ENCODE data around the gene LNP1.
A peak's percentile ranks its signal among the peaks of the same experiment; 100 is the strongest.

Gene LNP1

DNA sequence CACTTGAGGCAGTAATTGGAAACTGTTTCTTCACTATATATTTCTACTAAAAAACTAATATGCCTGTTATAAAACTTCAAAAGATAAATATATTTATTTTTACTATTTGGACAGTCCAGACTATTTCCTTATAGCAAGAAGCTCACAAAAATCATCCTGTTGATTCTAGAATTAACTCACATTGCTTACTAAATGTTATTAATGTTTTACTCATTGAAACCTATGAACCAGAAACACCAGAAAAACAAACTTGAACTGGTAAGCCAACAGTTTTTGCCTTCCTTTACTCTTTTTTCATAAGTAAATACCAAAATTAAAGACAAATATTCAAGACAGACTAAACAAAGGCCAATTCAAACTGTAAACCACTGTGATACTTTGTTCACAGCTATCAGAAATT is 26.8 kb upstream of the LNP1 start:
- CTCF ChIA-PET: interaction anchor here (1.1 to 4.6 kb wide), 5 partner anchors 10 to 36 kb away, joined by 3 to 23 read pairs (median 6); no protein-coding TSS in a partner anchor
- TF ChIP-seq, protein P1, sequence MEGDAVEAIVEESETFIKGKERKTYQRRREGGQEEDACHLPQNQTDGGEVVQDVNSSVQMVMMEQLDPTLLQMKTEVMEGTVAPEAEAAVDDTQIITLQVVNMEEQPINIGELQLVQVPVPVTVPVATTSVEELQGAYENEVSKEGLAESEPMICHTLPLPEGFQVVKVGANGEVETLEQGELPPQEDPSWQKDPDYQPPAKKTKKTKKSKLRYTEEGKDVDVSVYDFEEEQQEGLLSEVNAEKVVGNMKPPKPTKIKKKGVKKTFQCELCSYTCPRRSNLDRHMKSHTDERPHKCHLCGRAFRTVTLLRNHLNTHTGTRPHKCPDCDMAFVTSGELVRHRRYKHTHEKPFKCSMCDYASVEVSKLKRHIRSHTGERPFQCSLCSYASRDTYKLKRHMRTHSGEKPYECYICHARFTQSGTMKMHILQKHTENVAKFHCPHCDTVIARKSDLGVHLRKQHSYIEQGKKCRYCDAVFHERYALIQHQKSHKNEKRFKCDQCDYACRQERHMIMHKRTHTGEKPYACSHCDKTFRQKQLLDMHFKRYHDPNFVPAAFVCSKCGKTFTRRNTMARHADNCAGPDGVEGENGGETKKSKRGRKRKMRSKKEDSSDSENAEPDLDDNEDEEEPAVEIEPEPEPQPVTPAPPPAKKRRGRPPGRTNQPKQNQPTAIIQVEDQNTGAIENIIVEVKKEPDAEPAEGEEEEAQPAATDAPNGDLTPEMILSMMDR (IDR thresholded peaks at IDR 0.05; ENCODE audit: control extremely low read depth, extremely low read depth, low read depth, missing control alignments): no peak
- POLR2A ChIA-PET: no interaction called here
- DNase-seq (ENCODE audit: extremely low spot score): no peak

DNA sequence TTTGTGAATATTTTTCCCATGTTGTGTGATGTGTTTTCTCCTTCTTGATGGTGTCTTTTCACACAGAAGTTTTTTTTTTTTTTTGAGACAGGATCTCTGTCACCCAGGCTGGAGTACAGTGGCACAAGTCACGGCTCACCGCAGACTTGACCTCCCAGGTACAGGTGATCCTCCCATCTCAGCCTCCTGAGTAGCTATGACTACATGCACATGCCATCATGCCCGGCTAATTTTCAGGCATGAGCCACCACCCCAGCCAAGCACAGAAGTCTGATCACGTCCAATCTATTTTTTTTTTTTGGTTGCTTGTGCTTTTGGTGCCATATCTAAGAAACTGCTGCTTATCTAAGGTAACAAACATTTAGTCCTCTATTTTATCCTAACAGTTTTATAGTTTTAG is 25.0 kb upstream of the LNP1 start:
- CTCF ChIA-PET: interaction anchor here (1.0 to 4.6 kb wide), 2 partner anchors 11 to 16 kb away, joined by 4 to 23 read pairs; no protein-coding TSS in a partner anchor
- POLR2A ChIA-PET: no interaction called here
- TF ChIP-seq, protein P1 (IDR thresholded peaks at IDR 0.05; ENCODE audit: control extremely low read depth, extremely low read depth, low read depth, missing control alignments): no peak
- no peak for DNase-seq (ENCODE audit: extremely low spot score)

DNA sequence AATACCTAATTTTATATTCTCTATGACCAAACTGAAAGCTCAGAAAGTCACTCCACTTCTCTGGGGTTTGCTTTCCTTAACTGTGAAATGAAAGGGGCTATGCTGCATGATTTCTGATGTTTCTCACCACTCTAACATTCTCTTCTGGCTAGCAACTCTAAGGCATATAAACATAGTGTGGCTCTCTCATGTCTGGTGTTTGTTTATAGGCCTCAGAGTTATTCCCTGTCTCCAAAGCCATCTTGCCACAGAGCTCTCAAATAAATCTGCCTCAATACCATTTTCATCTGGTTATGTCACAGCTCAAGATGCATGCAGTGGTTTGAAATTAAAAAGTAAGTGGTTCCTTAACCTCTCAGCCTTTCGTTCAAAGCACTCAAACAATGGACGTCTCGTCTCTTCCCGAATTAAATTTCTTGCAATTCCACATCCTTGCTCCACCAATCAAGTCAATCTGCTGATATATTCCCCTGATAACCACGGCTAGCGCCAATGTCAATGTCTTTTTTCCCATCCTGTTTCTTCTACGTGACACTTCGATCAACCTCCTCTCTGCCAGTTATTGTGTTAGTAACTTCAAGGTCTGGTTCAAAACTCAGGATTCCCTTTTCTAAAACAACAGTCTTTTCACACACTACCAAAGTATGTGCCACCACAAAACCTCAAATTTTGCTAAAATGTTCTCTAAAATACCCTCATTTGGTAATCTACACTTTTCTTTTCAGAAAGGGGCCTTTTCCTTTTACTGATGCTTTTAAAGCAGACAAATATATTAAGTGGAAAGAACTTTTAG is 16.4 kb upstream of the LNP1 start:
- TF ChIP-seq, protein P1 (IDR thresholded peaks at IDR 0.05; ENCODE audit: control extremely low read depth, extremely low read depth, low read depth, missing control alignments): no peak
- ChIA-PET CTCF (interaction anchor here (0.9 to 1.8 kb wide), 5 partner anchors 8 to 24 kb away, joined by 3 to 5 read pairs (median 4); partner anchors contain the start of genes LNP1 and TOMM70), POLR2A (interaction anchor here (0.9 kb wide), 1 partner anchor 16 kb away, joined by 3 read pairs; the partner anchor contains the start of genes LNP1 and TOMM70)
- DNase-seq (ENCODE audit: extremely low spot score): no peak

DNA sequence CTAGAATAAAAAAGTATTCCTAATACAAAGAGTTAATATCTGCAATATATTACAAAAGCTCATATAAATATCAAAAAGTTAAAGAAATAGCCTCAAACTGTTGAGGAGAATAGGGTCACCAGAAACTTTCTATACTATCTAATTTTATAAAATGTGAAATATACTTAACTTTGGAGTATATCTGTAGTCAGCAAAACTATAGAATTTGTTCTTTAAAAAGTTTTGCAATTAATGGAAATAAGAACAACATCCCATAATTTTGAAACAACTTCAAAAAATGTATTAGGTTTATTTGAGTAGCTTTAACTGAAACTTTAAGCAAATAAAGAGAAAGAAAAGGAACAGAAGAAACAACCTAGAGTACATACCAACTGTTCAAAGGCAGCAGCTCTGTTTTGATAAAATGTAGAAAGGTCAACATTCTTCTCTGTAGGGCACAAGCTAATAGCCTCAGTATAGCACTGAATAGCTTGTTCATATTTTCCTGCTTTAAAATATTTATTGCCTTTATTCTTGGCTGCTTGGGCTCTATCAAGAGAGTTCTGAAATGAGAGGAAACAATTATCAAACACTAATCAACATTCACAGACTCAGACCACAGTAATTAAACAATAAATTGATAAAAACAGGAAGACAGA is 14.8 kb upstream of the LNP1 start:
- DNase-seq (ENCODE audit: extremely low spot score): no peak
- TF ChIP-seq, protein P1 (IDR thresholded peaks at IDR 0.05; ENCODE audit: control extremely low read depth, extremely low read depth, low read depth, missing control alignments): no peak
- CTCF ChIA-PET: interaction anchor here (0.8 to 2.0 kb wide), 10 partner anchors 11 to 555 kb away, joined by 3 to 7 read pairs (median 3); no protein-coding TSS in a partner anchor
- POLR2A ChIA-PET: no interaction called here

DNA sequence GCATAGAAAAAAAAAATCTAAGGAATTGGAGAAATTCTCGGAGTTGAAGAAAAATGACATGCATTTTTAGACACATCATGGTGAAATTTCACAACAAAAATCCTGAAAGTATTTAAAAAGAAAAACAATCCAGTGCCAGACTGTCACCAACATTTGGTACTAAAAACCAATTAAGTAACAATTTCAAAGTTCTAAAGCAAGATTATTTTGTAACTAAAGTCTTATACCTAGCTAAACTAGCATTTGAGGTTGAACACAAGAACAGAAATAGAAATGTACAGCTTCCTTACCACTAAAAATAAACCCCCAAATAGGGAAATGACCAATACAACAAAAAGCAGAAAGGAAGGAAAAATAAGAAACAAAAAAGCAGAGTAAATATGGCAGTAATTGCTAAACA is 12.3 kb upstream of the LNP1 start:
- TF ChIP-seq, protein P1 (IDR thresholded peaks at IDR 0.05; ENCODE audit: control extremely low read depth, extremely low read depth, low read depth, missing control alignments): no peak
- ChIA-PET POLR2A (no interaction called here), CTCF (interaction anchor here (1.1 kb wide), 1 partner anchor 13 kb away, joined by 3 read pairs; the partner anchor contains the start of gene LNP1)
- DNase-seq (ENCODE audit: extremely low spot score): no peak

DNA sequence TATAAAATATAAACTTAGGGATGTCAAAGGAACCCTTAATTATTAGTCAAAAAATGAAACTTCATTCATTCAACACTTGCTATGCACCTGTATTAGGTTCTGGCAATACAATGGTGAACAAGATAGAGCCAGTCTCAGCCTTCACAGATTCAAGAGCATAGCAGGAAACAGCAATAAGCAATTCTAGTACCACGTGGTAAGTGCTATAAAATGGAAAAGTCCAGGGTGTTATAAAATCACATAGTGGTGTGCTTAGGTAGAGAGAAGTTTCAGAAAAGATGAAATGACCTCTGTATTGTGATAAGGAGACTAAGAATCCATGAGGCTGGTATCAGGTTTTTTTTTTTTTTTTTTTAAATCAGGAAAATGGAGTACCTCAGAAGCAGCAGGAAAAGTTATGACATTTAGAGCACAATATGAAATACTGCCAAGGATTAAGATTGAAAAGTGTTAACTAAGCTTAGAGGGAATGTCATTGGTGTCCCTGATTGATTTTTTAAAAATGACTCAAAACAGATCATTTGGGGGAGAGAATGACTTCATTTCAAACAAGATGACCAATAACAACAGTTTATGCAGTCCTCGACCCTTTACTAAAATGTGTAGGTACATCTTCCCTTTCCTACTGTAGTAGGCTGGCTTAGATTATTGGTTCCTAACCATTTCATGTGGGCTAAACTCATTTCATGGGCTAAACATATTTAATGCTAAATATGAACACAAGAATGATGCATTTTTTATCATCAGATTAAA is 5.5 kb upstream of the LNP1 start:
- ChIA-PET POLR2A (interaction anchor here (0.7 kb wide), 1 partner anchor 1174 kb away, joined by 7 read pairs; no protein-coding TSS in a partner anchor), CTCF (interaction anchor here (1.5 kb wide), 1 partner anchor 10 kb away, joined by 3 read pairs; no protein-coding TSS in a partner anchor)
- DNase-seq (ENCODE audit: extremely low spot score): peak; percentile 11
- TF ChIP-seq, protein P1 (IDR thresholded peaks at IDR 0.05; ENCODE audit: control extremely low read depth, extremely low read depth, low read depth, missing control alignments): no peak
